HG02610 (cell line): ENCODE results near the gene TMEM123.
"Not testable (repeated sequence)": the region's sequence is repeated elsewhere in the genome, so short reads cannot be mapped to it uniquely, and the experiment has no call there.

Source experiments
- ATAC-seq: cut with Tn5 transposase; IDR thresholded peaks from one replicate; pipeline ENCODE4 v1.9.1; 2021; ENCODE audit warnings: mild to moderate bottlenecking, moderate library complexity; ENCODE audit not compliant: unreplicated experiment

Gene TMEM123

DNA sequence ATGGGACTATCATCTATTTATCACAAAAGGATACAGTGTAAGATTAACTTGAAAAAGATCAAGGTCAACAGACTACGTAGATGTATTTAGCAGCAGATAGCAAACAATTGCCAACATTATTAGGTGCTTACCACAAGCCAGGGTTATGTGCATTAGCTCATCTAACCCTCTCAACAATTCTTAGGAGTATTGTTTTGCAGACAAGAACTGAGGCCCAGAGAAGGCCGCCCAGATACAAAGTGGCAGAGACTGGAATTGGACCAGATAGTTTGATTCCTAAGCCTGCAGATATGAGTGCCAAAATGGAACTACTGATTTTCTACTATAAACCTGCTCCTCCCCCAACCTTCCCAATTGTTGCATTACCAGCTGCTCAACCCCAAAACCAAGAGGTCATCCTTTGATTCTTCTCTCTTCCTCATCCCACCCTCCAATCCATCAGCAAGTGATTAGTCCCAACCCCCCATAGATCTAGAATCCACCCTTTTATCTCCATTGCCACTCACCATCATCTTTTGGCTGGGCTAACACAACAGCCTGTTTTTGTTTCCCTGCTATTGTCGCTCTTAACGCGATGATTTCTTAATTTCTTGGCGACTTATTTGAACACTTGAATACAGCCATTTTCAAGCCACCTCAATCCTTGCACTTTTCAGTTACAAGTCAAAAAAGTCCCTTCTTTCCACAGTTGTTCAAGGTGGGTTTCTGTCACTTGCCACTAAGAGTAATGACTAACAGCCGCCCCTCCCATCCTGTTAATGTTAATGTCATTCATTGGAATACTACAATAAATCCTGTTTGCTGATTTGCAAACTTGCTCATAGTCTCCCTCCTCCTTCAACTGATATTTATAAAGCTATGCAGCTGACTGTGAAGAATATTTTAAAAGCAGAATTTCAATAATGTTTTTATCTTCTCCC is 2.7 kb downstream of the TMEM123 start:
- no peak for ATAC-seq

DNA sequence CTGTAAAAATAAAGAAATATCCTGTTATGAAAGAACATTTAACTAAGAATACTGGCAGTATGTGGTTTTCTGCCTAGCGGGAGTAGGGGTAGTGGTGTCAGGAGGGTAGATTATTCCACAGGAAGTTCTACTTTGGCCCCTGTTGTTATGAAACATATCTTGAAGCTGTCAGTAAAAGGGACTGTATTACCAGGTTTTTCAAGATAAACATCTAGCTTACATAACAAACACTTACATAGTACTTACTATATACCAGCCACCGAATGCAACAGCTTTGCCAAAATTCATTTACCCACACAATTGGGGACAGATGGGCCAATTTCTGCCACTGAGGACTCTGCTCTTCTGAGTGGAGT is 3.7 kb downstream of the TMEM123 start:
- ATAC-seq, result no peak

DNA sequence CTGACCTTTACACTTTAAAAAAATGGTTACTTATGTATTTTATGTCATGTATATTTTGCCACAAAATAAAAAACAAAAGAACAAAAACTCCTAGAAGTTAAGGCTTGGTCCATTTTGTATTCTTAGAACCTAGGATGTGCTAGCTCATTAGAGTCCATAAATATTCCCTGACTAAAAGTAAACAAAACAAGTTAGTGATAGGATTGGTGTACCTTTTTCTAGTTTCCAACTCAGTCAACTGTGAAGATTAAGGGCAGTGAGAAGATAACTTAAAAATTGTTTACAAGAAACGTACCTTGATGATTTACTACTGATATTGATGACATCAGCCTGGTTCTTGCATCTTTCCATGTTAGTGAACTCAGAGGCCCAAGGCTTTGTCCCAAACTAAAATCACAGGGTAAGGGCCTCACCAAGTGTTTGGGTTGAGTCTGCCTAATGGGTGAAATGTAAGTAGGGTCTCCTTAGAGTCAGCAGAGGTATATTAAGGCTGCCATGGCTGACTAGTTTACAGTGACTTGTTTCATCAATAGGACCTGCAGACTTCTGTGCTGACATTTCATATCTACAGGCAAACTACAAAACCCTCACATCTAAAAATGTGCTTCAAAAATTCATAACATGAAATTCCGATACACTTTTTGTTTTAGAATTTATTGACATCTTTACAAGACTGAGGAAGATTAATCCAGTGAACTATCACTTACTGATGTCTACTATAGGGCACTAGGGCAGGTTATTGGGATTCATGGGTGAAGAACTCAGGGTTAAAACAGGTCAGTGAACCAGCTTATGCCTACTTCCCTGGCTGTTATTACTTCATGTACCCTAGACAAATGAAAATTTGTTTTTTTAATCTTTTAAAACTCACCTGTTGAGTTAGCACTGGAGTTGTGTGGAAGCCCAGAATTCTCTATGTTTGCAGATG is 4.4 kb downstream of the TMEM123 start:
- no peak for ATAC-seq

DNA sequence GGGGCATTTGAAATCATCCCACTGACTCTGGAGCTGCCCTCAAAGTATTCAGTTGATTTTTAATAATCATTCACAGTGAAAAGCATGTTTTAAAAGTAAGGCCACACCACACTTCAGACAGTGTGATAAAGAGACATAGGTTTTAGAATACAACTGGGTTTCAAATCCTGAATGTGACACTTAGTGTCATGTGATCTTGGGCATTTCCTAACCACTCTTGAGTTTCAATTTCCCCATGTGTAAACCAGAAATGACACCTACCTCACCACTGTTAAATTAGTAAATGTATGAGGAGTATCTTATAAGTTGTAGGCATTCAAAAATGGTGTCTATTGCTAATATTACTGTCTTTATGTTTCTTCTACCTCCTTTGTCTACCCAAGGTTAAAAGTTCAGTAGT is 5.4 kb downstream of the TMEM123 start:
- peak; percentile 44 for ATAC-seq

DNA sequence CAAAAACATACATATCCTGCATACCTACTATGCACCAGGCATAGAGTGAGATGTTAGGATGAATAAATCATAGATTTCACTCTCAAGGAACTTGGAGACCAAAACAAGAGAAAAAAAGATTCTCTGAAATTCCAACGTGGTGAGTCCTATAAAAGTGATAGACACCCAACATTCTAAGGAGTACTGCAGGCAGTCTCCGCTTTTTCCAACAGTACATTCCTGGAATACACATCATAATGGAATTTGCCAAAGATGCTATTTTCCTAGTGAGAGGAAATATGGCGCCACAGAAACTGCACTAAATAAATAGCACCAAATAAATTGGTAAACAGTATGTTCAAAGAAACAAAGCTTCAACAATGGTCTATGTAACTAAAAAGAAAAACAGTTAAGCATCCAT is 6.0 kb downstream of the TMEM123 start:
- ATAC-seq, result no peak

DNA sequence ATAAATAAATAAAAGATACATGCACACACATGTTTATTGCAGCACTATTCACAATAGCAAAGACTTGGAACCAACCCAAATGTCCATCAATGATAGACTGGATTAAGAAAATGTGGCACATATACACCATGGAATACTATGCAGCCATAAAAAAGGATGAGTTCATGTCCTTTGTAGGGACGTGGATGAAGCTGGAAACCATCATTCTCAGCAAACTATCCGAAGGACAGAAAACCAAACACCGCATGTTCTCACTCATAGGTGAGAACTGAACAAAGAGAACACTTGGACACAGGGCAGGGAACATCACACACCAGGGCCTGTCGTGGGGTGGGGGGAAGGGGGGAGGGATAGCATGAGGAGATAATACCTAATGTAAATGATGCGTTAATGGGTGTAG is 7.9 kb downstream of the TMEM123 start:
- not testable (repeated sequence) for ATAC-seq

DNA sequence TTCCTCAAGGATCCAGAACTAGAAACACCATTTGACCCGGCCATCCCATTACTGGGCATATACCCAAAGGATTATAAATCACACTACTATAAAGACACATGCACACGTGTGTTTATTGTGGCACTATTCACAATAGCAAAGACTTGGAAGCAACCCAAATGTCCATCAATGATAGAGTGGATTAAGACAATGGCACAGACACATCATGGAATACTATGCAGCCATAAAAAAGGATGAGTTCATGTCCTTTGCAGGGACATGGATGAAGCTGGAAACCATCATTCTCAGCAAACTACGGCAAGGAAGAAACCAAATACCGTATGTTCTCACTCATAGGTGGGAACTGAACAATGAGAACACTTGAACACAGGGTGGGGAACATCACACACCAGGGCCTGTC is 8.4 kb downstream of the TMEM123 start:
- not testable (repeated sequence) for ATAC-seq

DNA sequence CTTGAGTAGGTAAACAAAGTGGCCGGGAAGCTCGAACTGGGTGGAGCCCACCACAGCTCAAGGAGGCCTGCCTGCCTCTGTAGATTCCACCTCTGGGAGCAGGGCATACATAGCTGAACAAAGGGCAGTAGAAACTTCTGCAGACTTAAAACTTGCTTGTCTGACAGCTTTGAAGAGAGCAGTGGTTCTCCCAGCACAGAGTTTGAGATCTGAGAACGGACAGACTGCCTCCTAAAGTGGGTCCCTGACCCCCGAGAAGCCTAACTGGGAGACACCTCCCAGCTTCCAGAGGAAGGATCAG is 13.6 kb downstream of the TMEM123 start:
- not testable (repeated sequence) for ATAC-seq

DNA sequence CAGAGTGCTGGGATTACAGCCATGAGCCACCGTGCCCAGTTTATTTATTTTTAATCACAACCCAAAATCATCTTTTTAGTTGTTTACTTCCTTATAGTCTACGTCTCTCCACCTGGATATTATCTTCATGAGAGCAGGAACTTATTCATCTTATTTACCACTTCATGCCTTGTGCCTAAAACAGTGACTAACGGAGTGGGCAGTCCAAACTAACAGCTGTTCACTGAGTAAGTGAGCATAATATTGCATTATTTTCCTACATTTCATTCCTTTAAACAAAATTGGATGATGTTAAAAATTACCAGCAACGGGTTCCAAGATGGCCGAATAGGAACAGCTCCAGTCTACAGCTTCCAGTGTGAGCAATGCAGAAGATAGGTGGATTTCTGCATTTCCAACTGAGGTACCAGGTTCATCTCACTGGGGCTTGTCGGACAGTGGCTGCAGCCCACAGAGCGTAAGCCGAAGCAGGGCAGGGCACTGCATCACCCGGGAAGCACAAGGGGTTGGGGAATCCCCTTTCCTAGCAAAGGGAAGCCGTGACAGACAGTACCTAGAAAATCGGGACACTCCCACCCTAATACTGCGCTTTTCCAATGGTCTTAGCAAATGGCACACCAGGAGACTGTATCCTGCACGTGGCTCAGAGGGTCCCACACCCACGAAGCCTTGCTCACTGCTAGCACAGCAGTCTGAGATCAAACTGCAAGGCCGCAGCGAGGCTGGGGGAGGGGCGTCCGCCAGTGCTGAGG is 14.1 kb downstream of the TMEM123 start:
- ATAC-seq, result no peak

DNA sequence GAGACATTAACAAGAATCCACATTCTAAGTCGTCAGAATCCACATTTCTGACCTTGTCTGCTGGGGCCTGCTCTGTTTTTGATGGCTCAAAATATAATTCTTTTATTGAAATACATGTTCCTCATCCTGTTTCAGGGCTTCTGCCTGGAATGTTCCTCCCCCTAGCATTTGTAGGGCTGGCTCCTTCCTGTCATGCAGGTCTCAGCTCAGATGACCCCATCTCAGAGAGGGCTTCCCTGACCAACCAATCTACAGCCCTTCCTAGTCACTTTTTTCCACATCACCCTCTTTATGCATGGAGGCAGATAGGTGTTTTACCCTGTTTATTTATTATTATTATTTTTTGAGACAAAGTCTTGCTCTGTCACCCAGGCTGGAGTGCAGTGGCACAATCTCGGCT is 14.8 kb downstream of the TMEM123 start:
- ATAC-seq, result no peak

DNA sequence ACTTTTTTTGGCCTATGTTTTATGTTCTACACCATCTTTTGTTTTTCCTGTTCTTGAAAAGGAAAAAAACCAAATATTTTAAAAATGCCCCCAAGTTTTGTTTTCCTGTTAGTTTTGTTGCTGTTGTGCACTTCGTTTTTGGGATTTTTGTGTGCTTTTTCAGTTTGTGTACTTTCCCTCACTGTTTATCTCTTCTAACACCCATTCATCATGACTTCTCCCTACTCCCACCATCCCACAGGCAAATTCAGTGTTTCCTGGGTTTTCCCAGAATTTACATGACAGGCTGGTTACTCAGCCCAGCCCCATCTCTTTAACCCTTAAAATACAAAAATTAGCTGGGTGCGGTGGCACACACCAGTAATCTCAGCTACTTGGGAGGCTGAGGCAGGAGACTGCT is 15.6 kb downstream of the TMEM123 start:
- no peak for ATAC-seq

DNA sequence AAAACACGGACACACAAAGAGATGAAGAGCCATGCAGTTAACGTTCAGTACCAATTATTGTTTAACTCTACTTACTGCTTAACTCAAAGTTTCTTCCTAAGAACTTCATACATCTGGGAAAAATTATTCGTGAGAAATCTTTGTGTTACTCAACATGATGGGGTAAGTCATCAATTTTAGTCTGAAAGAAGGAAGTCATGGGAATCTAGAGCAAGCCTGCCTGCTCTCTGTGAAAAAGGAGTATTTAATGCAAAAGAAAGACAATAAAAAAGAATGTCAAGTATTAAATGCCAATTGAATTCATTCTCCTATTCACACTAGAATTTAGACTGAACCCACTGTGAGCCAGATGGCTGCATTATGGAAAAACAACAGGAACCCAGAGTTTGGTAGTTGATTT is 16.0 kb downstream of the TMEM123 start:
- ATAC-seq, result no peak

DNA sequence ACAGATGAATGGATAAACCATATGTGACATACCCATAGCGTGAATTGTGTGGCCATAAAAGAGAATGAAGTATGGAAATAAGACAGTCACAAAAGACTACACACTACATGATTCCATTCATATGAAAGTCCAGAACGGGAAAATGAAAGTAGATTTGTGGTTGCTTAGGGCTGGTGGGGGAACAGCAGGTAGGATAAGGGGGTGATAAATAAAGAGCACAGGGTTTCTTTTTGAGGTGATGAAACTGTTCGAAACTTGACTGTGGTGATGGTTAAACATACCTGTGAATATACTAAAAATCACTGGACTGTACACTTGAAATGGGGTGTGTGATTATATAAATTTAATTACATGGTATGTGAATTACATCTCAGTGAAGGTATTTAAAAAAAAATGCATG is 16.9 kb downstream of the TMEM123 start:
- no peak for ATAC-seq

DNA sequence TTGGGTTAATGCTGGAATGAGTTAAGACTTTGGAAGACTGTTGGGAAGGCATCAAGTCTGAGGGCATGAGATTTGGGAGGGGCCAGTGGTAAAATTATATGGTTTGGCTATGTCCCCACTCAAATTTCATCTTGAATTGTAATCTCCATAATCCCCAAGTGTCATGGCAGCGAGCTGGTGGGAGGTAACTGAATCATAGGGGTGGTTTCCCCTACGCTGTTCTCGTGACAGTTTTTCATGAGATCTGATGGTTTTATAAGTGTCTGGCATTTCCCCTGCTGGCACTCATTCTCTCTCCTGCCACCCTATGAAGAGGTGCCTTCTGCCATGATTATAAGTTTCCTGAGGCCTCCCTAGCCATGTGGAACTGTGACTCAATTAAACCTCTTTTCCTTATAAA is 19.0 kb downstream of the TMEM123 start:
- ATAC-seq, result not testable (repeated sequence)

DNA sequence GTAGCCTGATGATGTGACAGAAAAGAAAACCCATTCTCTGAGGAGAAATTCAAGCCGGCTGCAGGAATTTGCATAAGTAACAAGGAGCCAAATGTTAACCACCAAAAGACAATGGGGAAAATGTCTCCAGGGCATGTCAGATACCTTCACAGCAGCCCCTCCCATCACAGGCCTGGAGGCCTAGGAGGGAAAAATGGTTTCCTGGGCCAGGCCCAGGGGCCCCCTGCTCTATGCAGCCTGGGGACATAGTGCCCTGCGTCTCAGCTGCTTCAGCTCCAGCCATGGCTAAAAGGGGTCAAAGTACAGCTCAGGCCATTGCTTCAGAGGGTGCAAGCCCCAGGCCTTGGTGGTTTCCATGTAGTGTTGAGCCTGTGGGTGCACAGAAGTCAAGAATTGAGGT is 20.0 kb downstream of the TMEM123 start:
- ATAC-seq, result not testable (repeated sequence)

DNA sequence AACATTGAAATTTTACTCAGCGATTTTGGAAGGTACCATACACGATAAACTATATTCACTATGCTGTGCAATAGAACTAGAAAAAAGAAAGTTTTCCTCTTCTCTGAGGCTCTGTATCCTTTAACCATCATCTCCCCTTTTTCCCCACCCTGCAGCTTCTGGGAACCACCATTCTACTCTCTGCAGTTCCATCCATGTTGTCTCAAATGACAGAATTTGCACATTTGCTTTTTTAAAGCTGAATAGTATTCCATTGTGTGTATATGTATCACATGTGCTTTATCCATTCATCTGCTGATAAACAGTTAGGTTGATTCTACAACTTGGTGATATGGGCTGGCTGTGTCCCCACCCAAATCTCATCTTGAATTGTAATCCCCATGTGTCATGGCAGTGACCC is 21.2 kb downstream of the TMEM123 start:
- no peak for ATAC-seq

DNA sequence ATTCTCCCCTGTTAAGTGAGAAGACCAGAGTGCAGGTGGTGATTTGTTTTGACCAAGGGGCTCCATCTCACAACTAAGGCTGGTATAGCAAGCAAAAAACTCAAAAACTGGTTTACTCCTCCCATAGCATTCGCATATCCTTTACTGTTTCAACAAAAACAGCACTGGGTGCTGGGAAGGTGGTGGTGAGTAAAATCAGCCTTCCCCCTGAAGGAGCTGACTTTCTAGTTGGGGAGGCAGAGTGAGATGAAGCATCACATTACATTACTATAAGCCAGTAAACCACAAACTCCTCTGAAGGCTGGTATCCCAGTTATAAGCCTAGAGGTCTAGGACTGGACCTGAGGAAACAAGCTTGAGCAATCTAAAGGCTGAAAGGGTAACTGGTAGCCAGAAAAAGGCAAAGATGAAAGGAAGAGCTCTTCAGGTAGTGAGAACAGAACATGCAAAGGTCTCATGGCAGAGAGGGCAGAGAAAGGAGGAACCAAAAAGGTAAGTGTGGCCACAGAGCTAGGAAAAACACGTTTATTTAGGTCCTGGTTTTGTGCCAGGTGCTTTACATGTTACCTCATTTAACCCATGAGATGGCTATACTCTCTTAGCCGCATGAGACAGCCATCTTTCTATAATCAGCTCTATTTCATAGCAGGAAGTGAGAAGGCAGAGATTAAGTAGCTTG is 22.3 kb downstream of the TMEM123 start:
- ATAC-seq, result peak; percentile 92

DNA sequence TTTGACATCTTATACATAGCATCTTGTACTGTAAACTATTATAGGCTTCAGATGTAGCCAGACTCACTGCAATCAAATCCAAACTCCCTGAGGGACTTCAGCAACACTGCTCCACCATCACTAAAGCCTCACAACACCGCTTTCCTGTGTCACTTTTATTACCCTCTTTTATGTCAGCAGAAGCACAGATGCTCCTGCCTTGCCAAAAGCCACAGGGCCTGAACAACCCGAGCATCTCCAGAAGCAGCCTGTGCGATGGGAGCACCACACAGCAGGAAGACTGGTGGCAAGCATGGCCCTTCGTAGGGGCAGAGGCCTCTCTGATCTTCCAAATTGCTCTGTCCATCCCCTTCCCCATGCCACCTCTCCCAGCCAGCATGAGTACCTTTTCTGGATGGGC is 22.9 kb downstream of the TMEM123 start:
- no peak for ATAC-seq

DNA sequence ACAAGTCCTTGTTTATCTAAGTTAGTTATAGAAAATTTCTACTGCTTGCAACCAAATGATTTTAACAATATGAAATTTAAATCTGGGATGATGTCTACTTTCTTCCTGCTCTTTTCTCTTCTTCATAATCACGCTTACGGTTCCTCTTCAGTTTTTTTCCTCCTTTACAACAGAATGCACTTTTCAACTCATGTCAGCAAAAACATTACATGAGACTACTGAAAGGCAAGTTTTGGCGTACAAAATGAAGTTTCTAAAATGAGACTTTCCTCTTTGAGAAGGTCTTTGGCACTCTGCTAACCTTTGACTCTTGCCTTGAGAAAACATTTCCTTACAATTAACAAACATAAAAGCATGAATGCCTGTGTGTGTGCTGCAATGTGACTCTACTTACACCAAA is 23.3 kb downstream of the TMEM123 start:
- no peak for ATAC-seq

DNA sequence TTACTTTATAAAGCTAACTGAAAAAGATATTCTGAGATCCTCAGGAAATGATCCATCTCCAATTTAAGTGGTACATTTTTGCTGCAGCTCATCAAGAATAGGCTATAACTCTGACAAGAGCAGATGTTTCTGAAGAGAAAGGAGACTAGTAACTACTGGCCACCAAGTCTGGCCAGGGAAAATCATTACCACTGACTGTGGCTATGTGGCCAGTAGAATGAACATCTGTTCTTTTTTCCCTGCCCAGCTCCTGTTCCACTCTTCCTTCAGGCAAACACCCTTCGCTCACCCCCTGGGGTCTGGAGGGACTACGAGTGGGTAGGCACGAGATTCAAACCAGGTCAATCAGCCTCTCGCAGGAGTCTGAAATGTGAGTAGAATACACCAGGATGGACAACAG is 23.9 kb downstream of the TMEM123 start:
- no peak for ATAC-seq

DNA sequence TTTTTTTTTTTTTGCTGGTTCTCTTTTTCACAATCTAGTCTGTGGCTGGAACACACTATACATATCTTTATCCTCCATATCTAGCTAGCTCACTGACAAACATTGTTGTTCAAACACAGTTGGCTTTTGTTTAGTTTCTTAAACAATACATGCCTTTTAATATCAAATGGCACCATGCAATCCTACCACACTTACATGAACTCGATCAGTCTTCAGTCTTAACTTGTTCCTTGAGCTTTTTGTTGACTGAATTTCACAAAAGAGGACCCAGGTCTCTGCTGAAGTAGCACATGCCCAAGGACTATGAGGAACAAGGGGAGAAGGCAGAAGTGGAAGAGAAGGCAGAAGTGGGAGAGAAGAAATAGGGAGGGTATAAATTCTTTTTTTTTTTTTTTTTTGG is 25.5 kb downstream of the TMEM123 start:
- ATAC-seq, result no peak
